H1 (cell line): ENCODE data around the gene FASN. TPM values are rescaled to one million over a fixed set of nuclear protein-coding genes. Genes with fewer than 3 reads are reported as not detected.

Source experiments
- CTCF ChIA-PET: fragments of 300-600 bp; sonication (Branson Sonifier 250); formaldehyde crosslinking; loops from one replicate; lab custom pipeline; 2021; ENCODE audit not compliant: partially characterized antibody; lab: Charles Lee
- POLR2A ChIA-PET: fragments of 300-600 bp; sonication (Branson Sonifier 250); formaldehyde crosslinking; loops from one replicate; lab custom pipeline; 2021; ENCODE audit warnings: inconsistent platforms; ENCODE audit not compliant: partially characterized antibody; lab: Charles Lee
- DNase-seq, 2 experiments: peaks; one replicate each; pipeline versions ENCODE4 v3.0.0 to v3.0.0-alpha.2; 2010 to 2022; ENCODE audit warnings: low spot score in 2 of 2, low read depth in 1 of 2, mixed read lengths in 1 of 2
- FAIRE-seq: peaks from 2 replicates; lab custom pipeline; 2011; peaks lifted over from hg19 to GRCh38; lab: Jason Lieb, UNC
- H2AFZ ChIP-seq: 2 replicates; pipeline ENCODE4 v1.8.1; 2012; ENCODE audit warnings: low read length, inconsistent platforms
- H2AK5ac ChIP-seq: 2 replicates; pipeline ENCODE4 v1.6.1; 2013; ENCODE audit warnings: low read depth, low read length
- H2BK120ac ChIP-seq: replicated peaks from 2 replicates; pipeline ENCODE3; 2013; ENCODE audit warnings: low read depth, low read length, inconsistent platforms
- H2BK12ac ChIP-seq: 2 replicates; pipeline ENCODE4 v1.6.1; 2013; ENCODE audit warnings: low read depth, low read length
- H2BK15ac ChIP-seq: 2 replicates; pipeline ENCODE4 v1.6.1; 2013; ENCODE audit warnings: low read length
- H2BK20ac ChIP-seq: 2 replicates; pipeline ENCODE4 v1.6.1; 2013; ENCODE audit warnings: low read length
- H2BK5ac ChIP-seq: 2 replicates; pipeline ENCODE4 v1.6.1; 2013; ENCODE audit warnings: low read depth, low read length
- H3K14ac ChIP-seq: 2 replicates; pipeline ENCODE4 v1.6.1; 2013; ENCODE audit warnings: inconsistent platforms; ENCODE audit not compliant: insufficient read length
- H3K18ac ChIP-seq: 2 replicates; pipeline ENCODE4 v1.6.1; 2013; ENCODE audit warnings: low read length; ENCODE audit errors: extremely low read depth
- H3K23ac ChIP-seq: 2 replicates; pipeline ENCODE4 v1.6.1; 2013; ENCODE audit warnings: inconsistent platforms; ENCODE audit not compliant: insufficient read length
- H3K23me2 ChIP-seq: 2 replicates; pipeline ENCODE4 v1.6.1; 2013; ENCODE audit warnings: low read depth, low read length
- H3K27ac ChIP-seq: 2 replicates; pipeline ENCODE4 v1.6.1; 2011; ENCODE audit warnings: low read depth, low read length, inconsistent platforms
- H3K27me3 ChIP-seq, 4 experiments: replicated peaks in 1 of 4; 1 replicate in 1 of 4; 2 replicates in 3 of 4; pipeline versions ENCODE4 v1.6.1 to v1.8.1; 2011 to 2013; ENCODE audit warnings: low read length in 3 of 4, mild to moderate bottlenecking in 3 of 4, inconsistent platforms in 2 of 4, mixed read lengths in 2 of 4, moderate library complexity in 1 of 4; ENCODE audit not compliant: control insufficient read depth in 3 of 4, insufficient read depth in 3 of 4; ENCODE audit errors: extremely low read depth in 1 of 4
- H3K36me3 ChIP-seq, 4 experiments: 2 replicates each; pipeline versions ENCODE4 v1.6.1 to v1.8.1; 2011 to 2013; ENCODE audit warnings: mild to moderate bottlenecking in 4 of 4, low read length in 3 of 4, moderate library complexity in 2 of 4, control low read depth in 1 of 4, inconsistent platforms in 1 of 4; ENCODE audit not compliant: insufficient read depth in 4 of 4, control insufficient read depth in 2 of 4
- H3K4ac ChIP-seq: replicated peaks from 2 replicates; pipeline ENCODE3; 2013; ENCODE audit warnings: low read length, low read depth, mixed read lengths, inconsistent platforms; ENCODE audit not compliant: insufficient read length
- H3K4me1 ChIP-seq, 4 experiments: replicated peaks in 1 of 4; 1 replicate in 1 of 4; 2 replicates in 3 of 4; pipeline versions ENCODE4 v1.6.1 to v1.8.1; 2011 to 2013; ENCODE audit warnings: low read length in 3 of 4, inconsistent platforms in 2 of 4, mixed read lengths in 1 of 4; ENCODE audit not compliant: insufficient read depth in 4 of 4, control insufficient read depth in 3 of 4
- H3K4me2 ChIP-seq, 2 experiments: 2 replicates each; pipeline versions ENCODE4 v1.6.1 to v1.8.1; 2011 to 2013; ENCODE audit warnings: low read depth in 2 of 2, low read length in 2 of 2, control low read depth in 1 of 2, inconsistent platforms in 1 of 2, mild to moderate bottlenecking in 1 of 2; ENCODE audit not compliant: insufficient read depth in 1 of 2
- H3K4me3 ChIP-seq, 4 experiments: fragments of 200-600, 300-600 bp in 1 of 4; sonication (generic), shearing (Covaris generic), sonication (Bioruptor Twin) in 1 of 4; 2 replicates each; pipeline versions ENCODE4 v1.5.1 to v1.8.1; 2011 to 2016; ENCODE audit warnings: low read length in 4 of 4, low read depth in 3 of 4, control low read depth in 2 of 4, inconsistent platforms in 2 of 4, mild to moderate bottlenecking in 2 of 4, mixed read lengths in 1 of 4, moderate library complexity in 1 of 4; ENCODE audit not compliant: insufficient read depth in 2 of 4; ENCODE audit errors: extremely low read depth in 1 of 4
- H3K56ac ChIP-seq: replicated peaks from 2 replicates; pipeline ENCODE3; 2013; ENCODE audit warnings: low read depth, mild to moderate bottlenecking, mixed read lengths, low read length, inconsistent platforms; ENCODE audit not compliant: insufficient read length
- H3K79me1 ChIP-seq: 2 replicates; pipeline ENCODE4 v1.6.1; 2013; ENCODE audit warnings: low read depth, low read length, control low read depth
- H3K79me2 ChIP-seq, 2 experiments: 2 replicates each; pipeline versions ENCODE4 v1.6.1 to v1.8.1; 2012 to 2013; ENCODE audit warnings: low read length in 2 of 2, mild to moderate bottlenecking in 2 of 2, inconsistent platforms in 1 of 2; ENCODE audit not compliant: insufficient read depth in 2 of 2, control insufficient read depth in 1 of 2
- H3K9ac ChIP-seq, 4 experiments: replicated peaks in 1 of 4; 1 replicate in 1 of 4; 2 replicates in 3 of 4; pipeline versions ENCODE4 v1.6.1 to v1.8.1; 2011 to 2013; ENCODE audit warnings: low read depth in 3 of 4, low read length in 3 of 4, control low read depth in 2 of 4, mild to moderate bottlenecking in 2 of 4, moderate library complexity in 2 of 4, inconsistent platforms in 1 of 4; ENCODE audit errors: extremely low read depth in 1 of 4
- H3K9me3 ChIP-seq, 2 experiments: 2 replicates each; pipeline versions ENCODE4 v1.6.1 to v1.8.1; 2012 to 2013; ENCODE audit warnings: mild to moderate bottlenecking in 2 of 2, moderate library complexity in 2 of 2, control low read depth in 1 of 2, inconsistent platforms in 1 of 2, low read depth in 1 of 2, low read length in 1 of 2, mixed read lengths in 1 of 2; ENCODE audit not compliant: insufficient read depth in 2 of 2
- H4K20me1 ChIP-seq, 2 experiments: replicated peaks in 1 of 2; 2 replicates each; pipeline versions ENCODE3 to v1.8.1; 2011 to 2013; ENCODE audit warnings: inconsistent platforms in 2 of 2, low read length in 2 of 2, mild to moderate bottlenecking in 1 of 2; ENCODE audit not compliant: insufficient read depth in 2 of 2, control insufficient read depth in 1 of 2
- H4K5ac ChIP-seq: 2 replicates; pipeline ENCODE4 v1.6.1; 2013; ENCODE audit warnings: low read length, low read depth, mixed read lengths, inconsistent platforms; ENCODE audit not compliant: insufficient read length
- H4K8ac ChIP-seq: 2 replicates; pipeline ENCODE4 v1.8.0; 2013; ENCODE audit warnings: mild to moderate bottlenecking, moderate library complexity, low read length, inconsistent platforms; ENCODE audit not compliant: insufficient read depth; ENCODE audit errors: extremely low read depth
- H4K91ac ChIP-seq: replicated peaks from 2 replicates; pipeline ENCODE3; 2013; ENCODE audit warnings: low read length, mixed read lengths, inconsistent platforms; ENCODE audit not compliant: insufficient read length
- GABPA ChIP-seq: IDR thresholded peaks from 2 replicates; pipeline ENCODE4 v1.6.1; 2011; ENCODE audit warnings: mild to moderate bottlenecking, low read length, moderate library complexity, borderline replicate concordance; ENCODE audit not compliant: insufficient read depth
- KDM4A ChIP-seq: IDR thresholded peaks from one replicate; pipeline ENCODE4 v1.7.1; 2012; ENCODE audit warnings: low read depth, mild to moderate bottlenecking, moderate library complexity, low read length, inconsistent platforms; ENCODE audit not compliant: severe bottlenecking
- MAX ChIP-seq: IDR thresholded peaks from 2 replicates; pipeline ENCODE4 v1.6.1; 2012; ENCODE audit warnings: inconsistent platforms
- SIX5 ChIP-seq: IDR thresholded peaks from 2 replicates; pipeline ENCODE4 v1.6.1; 2011; ENCODE audit warnings: mild to moderate bottlenecking, low read depth, low read length
- WGBS, 2 experiments: shearing (Covaris generic) in 1 of 2; methylation state at CpG; one replicate each; pipeline versions ENCODE4 v1.1.6 to v1.1.7; 2013 to 2015; ENCODE audit warnings: low lambda C conversion rate in 2 of 2, mixed read lengths in 2 of 2, inconsistent platforms in 1 of 2, low coverage in 1 of 2, missing lambda C conversion rate in 1 of 2; ENCODE audit not compliant: insufficient replicate concordance in 2 of 2, insufficient coverage in 1 of 2, insufficient read length in 1 of 2; ENCODE audit errors: extremely low coverage in 1 of 2, missing lambda C conversion rate in 1 of 2; 5-methylcytosine and 5-hydroxymethylcytosine counted together
- polyA plus RNA-seq, 7 experiments: library from polyadenylated mRNA; depleted of rRNA in 3 of 7; stranded (reverse) in 5 of 7; unstranded in 2 of 7; fragments of >200 nt in 5 of 7; fragments of 200-250 nt in 2 of 7; gene quantifications; 1 replicate in 5 of 7; 2 replicates in 1 of 7; 4 replicates in 1 of 7; pipeline versions ENCODE4 v1.2.1 to v1.2.3, GENCODE V29; 2011 to 2013; ENCODE audit warnings: missing spikeins in 2 of 7, mixed read lengths in 2 of 7
- total RNA-seq: library from RNA; stranded (reverse); fragmentation: NEBNext Ultra II Directional; extraction: Animal tissue kit (Norgen Biotek cat#: 25700); gene quantifications from 2 replicates; pipeline ENCODE4 v1.2.1, GENCODE V29; 2021

The FASN gene
- total and polyA plus RNA-seq, 2 of the 8 experiments (the other 6 are each of a cell fraction or from before 2014, with no cell fraction given): 143 to 561 TPM

- Histone ChIP-seq H3K23ac (no peak overlapping the region), H3K79me2 (peaks cover 15 to 47% of the 10 kb centered on the region in 2 experiments; a peak in 3 of 4 replicates), H3K36me3 (peaks cover 23 to 37% (median 32%) of the 10 kb centered on the region in 4 experiments; a peak in 7 of 8 replicates), H3K27ac (peak overlapping the region; percentile 16; the same call in 1 of the 2 replicates), H4K8ac (peak overlapping the region; percentile 85), H3K4me2 (peak overlapping the region; percentile 80 to 85), H2AFZ (no peak overlapping the region), H2BK20ac (no peak overlapping the region), H3K9ac (peak overlapping the region; percentile 55 to 77 (median 68)), H2BK120ac (peak overlapping the region; percentile 94), H2AK5ac (peak overlapping the region; percentile 53; the same call in 1 of the 2 replicates), H3K4me3 (peak overlapping the region; percentile 62 to 94 (median 78)), H3K18ac (peak overlapping the region; percentile 83), H2BK5ac (peak overlapping the region; percentile 52; the same call in 1 of the 2 replicates), H4K20me1 (peaks cover 7 to 36% of the 10 kb centered on the region in 2 experiments), H4K5ac (peak overlapping the region; percentile 53), H3K4me1 (peaks cover 0 to 41% (median 33%) of the 10 kb centered on the region in 4 experiments; a peak in 6 of 7 replicates), H3K4ac (peak overlapping the region; percentile 53), H3K23me2 (peaks cover 14% of the 10 kb centered on the region; the same call in 1 of the 2 replicates), H3K79me1 (peaks cover 13% of the 10 kb centered on the region), H2BK15ac (no peak overlapping the region)
- ChIA-PET POLR2A (interaction anchor here (1.1 to 4.2 kb wide), 22 partner anchors 10 to 173 kb away, joined by 3 to 21 read pairs (median 5); partner anchors contain the start of genes DCXR and DUS1L), CTCF (interaction anchor here (1.4 to 1.5 kb wide), 2 partner anchors 12 to 31 kb away, joined by 3 to 5 read pairs; partner anchors contain the start of gene DUS1L)
- no peak for DNase-seq
- WGBS, 2 experiments: 3% methylated on average over 48 of the region's 77 CpGs; no CpG with 5 or more reads in 1 of the 2 experiments
- TF ChIP-seq SIX5 (no peak), MAX (peak; percentile 49), GABPA (0 out of 2 replicates have a peak, but pooled peaks have one; percentile 61), KDM4A (peak; percentile 34)
- TF ChIP-seq, all 59 proteins: peak for 3
- H3K14ac ChIP-seq: no peak overlapping the region
- FAIRE-seq: no peak
- H3K9me3 ChIP-seq: no peaks in the 10 kb centered on the region
- H3K56ac ChIP-seq: peak overlapping the region; percentile 82
- H4K91ac ChIP-seq: peak overlapping the region; percentile 27
- 0 out of 2 replicates have a peak overlapping the region, but pooled peaks have one; percentile 9 for H2BK12ac ChIP-seq
- no peaks in the 10 kb centered on the region for H3K27me3 ChIP-seq
Observed at GRCh38 chr17:82097184-82097918, 685 bp downstream of the FASN start.
